Sciatic nerve (tissue), 2 donors: ENCODE results near the gene EXOC1L. TPM values are rescaled to one million over a fixed set of nuclear protein-coding genes. Genes with fewer than 3 reads are reported as not detected.
A peak's percentile ranks its signal among the peaks of the same experiment; 100 is the strongest.

ENCODE experiments used
- ATAC-seq: fragments of 200-7000 bp; cut with Tn5 transposase; one replicate; pipeline ENCODE4 v1.9.1; 2020; ENCODE audit warnings: mild to moderate bottlenecking, moderate library complexity
- DNase-seq: peaks from one replicate; pipeline ENCODE4 v3.0.0-alpha.2; 2020; ENCODE audit warnings: low spot score
- intact Hi-C: fragments of 100-400 bp; cut with DNase I; formaldehyde crosslinking; loops from one replicate; pipeline ENCODE4 v1.14.2; 2022
- total RNA-seq: library from RNA; stranded (reverse); fragmentation: NEBNext Ultra II Directional; extraction: Animal tissue kit (Norgen Biotek cat#: 25700); gene quantifications from one replicate; pipeline ENCODE4 v1.2.1, GENCODE V29; 2021
- donor health status: DM: no; HTN: no; CAD: no.
- donor health status: DM: no; HTN: no; CAD: no.

Gene EXOC1L
- total RNA-seq: not detected

- no peak for DNase-seq
- intact Hi-C loops: no loop called here
- ATAC-seq: no peak
Observed at GRCh38 chr4:55819634-55820033, at the start of gene EXOC1L. Gene EXOC1L, plus strand, starts transcription at chr4:55819790. Its CDS starts 237 bp downstream, at chr4:55820027.

GRCh38 chr4:55770662-55771061, 48.9 kb upstream of the EXOC1L start:
- intact Hi-C loops: no loop called here
- ATAC-seq: no peak
- DNase-seq: no peak

- intact Hi-C loops: no loop called here
- ATAC-seq (no peak), DNase-seq (no peak)
Observed at GRCh38 chr4:55781341-55781740, 38.2 kb upstream of the EXOC1L start.

- intact Hi-C loops: no loop called here
- DNase-seq: no peak
- ATAC-seq: no peak
Observed at GRCh38 chr4:55781812-55782211, 37.8 kb upstream of the EXOC1L start.

GRCh38 chr4:55783584-55783983, 36.0 kb upstream of the EXOC1L start:
- ATAC-seq (no peak), DNase-seq (no peak)
- intact Hi-C loops: no loop called here

- DNase-seq (no peak), ATAC-seq (no peak)
- intact Hi-C loops: no loop called here
Observed at GRCh38 chr4:55784747-55785146, 34.8 kb upstream of the EXOC1L start.

GRCh38 chr4:55791666-55792065, 27.9 kb upstream of the EXOC1L start:
- DNase-seq (no peak), ATAC-seq (no peak)
- intact Hi-C loops: no loop called here

- peak; percentile 32 for ATAC-seq
- no peak for DNase-seq
- intact Hi-C loops: no loop called here
Observed at GRCh38 chr4:55793479-55793878, 26.1 kb upstream of the EXOC1L start.

- ATAC-seq: no peak
- DNase-seq: no peak
- intact Hi-C loops: no loop called here
Observed at GRCh38 chr4:55794053-55794452, 25.5 kb upstream of the EXOC1L start.

- ATAC-seq (no peak), DNase-seq (no peak)
- intact Hi-C loops: no loop called here
Observed at GRCh38 chr4:55795341-55795740, 24.2 kb upstream of the EXOC1L start.

- DNase-seq: no peak
- ATAC-seq: no peak
- intact Hi-C loops: no loop called here
Observed at GRCh38 chr4:55801498-55801897, 18.1 kb upstream of the EXOC1L start.

GRCh38 chr4:55807556-55807955, 12.0 kb upstream of the EXOC1L start:
- ATAC-seq (no peak), DNase-seq (no peak)
- intact Hi-C loops: no loop called here

- intact Hi-C loops: no loop called here
- DNase-seq (no peak), ATAC-seq (no peak)
Observed at GRCh38 chr4:55808186-55808585, 11.4 kb upstream of the EXOC1L start.

GRCh38 chr4:55808632-55809031, 11.0 kb upstream of the EXOC1L start:
- intact Hi-C loops: no loop called here
- ATAC-seq (no peak), DNase-seq (no peak)

- intact Hi-C loops: no loop called here
- DNase-seq: no peak
- ATAC-seq: no peak
Observed at GRCh38 chr4:55817691-55818090, 1.9 kb upstream of the EXOC1L start.

GRCh38 chr4:55820279-55820678, 689 bp downstream of the EXOC1L start:
- DNase-seq (no peak), ATAC-seq (no peak)
- intact Hi-C loops: no loop called here

- DNase-seq: no peak
- ATAC-seq: no peak
- intact Hi-C loops: no loop called here
Observed at GRCh38 chr4:55822329-55822728, 2.7 kb downstream of the EXOC1L start.

- DNase-seq (no peak), ATAC-seq (no peak)
- intact Hi-C loops: no loop called here
Observed at GRCh38 chr4:55824865-55825264, 5.3 kb downstream of the EXOC1L start.

GRCh38 chr4:55826986-55827385, 7.4 kb downstream of the EXOC1L start:
- intact Hi-C loops: no loop called here
- no peak for ATAC-seq
- DNase-seq: no peak

- ATAC-seq (no peak), DNase-seq (no peak)
- intact Hi-C loops: no loop called here
Observed at GRCh38 chr4:55827582-55827981, 8.0 kb downstream of the EXOC1L start.

GRCh38 chr4:55830048-55830447, 10.5 kb downstream of the EXOC1L start:
- DNase-seq: no peak
- no peak for ATAC-seq
- intact Hi-C loops: no loop called here

- ATAC-seq (no peak), DNase-seq (no peak)
- intact Hi-C loops: no loop called here
Observed at GRCh38 chr4:55830716-55831115, 11.1 kb downstream of the EXOC1L start.
